GM21619 (cell line): ENCODE data around the gene NIPAL4.
A peak's percentile ranks its signal among the peaks of the same experiment; 100 is the strongest.

Experiments
- ATAC-seq: cut with Tn5 transposase; IDR thresholded peaks from one replicate; pipeline ENCODE4 v1.9.1; 2021; ENCODE audit not compliant: unreplicated experiment

Gene NIPAL4

DNA sequence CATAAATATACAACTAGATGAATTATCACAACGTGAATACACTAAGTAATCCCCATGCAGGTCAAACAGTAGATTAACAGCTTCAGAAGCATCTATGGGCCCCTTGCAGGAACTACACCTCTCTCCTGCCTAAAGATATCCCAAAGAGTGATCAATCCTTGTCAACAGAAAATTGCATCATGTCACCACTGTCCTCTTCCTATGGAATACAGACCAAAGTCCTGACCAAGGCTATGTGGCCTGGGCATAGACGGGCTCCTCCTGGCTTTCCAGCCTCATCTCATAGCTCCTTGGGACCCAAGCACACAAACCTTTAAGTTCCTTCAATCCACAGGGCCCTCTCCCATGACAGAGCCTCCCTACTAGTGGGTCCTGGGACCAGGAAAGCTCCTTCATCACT, 25.3 kb downstream of the NIPAL4 start:
- no peak for ATAC-seq

DNA sequence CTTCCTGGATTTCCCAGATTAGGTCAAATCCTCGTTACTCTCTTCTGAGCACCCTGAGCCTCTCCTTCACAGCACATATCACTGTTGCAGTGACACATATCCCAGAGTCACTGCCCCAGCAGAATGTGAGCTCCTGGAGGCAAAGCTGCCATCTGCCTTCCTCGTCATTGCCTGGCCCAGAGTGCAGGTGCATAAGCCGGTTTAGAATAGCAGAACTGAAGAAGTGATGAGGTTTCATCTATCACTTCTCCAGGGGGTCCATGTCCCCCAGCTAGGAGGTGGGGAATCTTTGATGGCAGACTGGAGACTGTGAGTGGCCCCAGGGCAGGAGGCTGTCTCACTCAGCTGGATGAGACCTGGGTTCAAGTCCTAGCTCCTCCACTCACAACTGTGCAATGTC, 25.8 kb downstream of the NIPAL4 start:
- ATAC-seq = no peak

DNA sequence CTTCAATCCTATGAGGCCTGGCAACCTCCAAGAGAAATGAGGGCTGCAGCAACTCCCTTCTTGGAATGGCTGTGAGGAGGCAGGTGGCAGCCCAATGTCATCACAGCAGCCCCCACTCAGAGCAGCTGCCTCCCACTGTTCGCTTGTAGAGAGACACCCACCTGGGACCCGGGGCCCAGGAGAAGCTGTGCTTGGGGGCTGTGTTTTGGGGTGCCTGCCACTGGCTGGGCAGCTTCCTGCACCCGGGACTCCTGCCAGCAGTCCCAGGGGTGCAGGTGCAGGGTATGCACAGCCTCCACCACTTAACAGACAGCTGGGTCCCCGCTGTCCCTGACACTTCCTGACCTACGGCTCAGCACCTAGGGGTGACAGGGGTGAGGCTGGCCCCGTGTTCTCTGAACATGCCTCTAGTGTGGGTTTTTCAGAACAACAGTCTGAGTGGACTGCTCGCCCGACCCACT, 26.2 kb downstream of the NIPAL4 start:
- no peak for ATAC-seq

DNA sequence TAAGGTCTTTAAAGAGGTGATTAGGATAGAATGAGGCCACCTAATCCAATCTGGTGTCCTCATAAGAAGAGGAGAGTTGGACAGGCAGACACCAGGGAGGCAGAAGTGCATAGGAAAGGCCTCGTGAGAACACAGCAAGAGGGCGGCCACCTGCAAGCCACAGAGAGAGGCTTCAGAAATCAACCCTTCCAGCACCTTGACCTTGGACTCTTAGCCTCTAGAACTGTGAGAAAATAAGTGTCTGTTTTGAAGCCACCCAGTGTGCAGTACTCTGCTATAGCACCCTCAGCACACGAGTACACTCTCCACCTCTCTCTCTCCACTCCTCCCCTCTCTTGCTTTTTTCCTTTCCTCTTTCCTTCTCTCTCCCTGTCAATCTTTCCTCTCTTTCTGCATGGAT, 26.8 kb downstream of the NIPAL4 start:
- ATAC-seq = no peak

DNA sequence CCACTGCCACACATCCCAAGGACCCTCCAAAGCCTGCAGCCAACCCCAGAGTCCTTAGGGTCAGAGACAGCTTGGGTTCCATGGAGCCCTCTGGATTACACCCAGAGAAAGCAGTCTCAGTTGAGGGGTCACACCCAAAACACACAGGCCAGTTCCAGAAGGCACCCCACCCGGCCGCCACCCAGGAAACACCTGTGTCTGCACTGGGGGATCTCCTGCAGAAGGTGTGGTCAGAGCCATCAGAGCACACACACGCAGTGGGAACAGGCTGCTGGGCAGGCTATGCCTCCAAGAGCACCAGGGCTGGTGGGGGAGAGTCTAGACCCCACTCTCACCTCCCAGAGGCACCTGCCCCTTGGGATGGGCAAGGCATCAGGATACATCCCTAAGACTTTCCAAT, 27.3 kb downstream of the NIPAL4 start:
- ATAC-seq = no peak

DNA sequence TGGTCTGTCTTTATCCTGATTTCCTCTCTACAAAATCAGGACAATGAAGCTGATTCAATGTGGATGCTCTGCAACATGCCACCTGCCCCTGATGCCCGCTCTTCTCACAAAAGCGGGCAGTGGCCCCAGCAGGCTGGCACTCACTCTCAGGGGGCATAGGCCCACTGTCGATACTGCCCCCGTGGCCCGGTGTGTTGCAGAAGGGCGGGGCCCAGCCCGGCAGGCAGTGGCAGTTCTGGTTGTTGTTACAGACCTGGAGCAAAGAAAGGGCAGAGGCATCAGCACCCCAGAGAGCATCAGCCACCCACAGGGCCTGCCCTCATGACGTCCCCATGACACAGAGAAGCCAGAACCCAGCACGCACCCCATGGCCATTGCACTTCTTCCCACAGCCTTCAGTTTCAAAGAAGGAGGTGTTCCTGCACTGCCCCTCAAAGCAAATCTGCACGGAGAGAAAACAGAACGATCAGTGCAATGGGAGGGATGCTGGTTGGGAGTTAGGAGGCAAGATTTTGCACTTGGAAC, 31.5 kb downstream of the NIPAL4 start:
- no peak for ATAC-seq

DNA sequence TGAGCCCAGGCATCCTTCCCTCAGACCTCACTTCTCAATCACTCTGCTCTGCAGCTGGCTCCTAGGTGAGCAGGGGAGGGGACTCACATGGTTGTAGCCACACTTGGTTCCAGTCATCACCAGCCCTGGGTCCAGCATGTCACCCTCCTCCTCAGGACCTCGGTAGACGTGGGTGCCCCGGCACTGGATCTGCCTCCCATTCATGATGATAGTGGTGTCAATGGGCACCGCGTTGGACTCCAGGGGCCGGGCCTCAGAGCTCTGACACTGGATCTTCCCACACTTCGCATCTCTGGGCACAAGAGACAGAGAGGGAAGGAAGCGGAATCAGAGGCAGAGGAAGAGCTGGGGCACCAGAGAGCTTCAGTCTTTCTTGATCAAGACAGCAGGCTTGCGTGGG, 32.9 kb downstream of the NIPAL4 start:
- no peak for ATAC-seq

DNA sequence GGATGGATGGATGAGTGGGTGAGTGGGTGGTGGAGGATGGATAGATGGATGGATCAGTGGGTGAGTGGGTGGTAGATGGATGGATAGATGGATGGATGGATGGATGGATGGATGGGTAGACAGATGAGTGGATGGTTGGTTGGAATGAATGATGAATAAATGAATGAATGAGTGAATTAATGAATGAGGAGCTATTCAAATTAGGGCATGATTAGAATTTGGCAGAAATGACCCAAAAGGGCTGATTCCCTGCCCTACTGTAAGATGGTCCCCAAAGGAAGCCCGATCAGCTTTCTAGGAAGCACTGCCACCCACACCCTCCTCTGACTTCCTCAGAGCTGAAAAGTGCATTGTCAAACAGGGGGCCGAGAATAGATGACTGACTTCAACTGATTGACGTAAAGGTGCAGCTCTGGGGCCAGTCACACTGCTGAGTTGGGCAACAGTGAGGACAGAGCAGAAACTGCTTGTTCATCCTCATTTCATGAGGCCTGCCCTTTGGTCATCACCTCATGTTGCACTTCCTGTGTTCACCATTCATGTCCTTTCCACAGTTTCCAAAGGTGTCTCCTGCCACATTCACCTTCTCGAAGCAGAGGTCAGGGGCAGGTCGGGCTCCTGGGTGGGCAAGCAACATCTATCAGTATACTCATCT, 34.3 kb downstream of the NIPAL4 start:
- ATAC-seq = no peak

DNA sequence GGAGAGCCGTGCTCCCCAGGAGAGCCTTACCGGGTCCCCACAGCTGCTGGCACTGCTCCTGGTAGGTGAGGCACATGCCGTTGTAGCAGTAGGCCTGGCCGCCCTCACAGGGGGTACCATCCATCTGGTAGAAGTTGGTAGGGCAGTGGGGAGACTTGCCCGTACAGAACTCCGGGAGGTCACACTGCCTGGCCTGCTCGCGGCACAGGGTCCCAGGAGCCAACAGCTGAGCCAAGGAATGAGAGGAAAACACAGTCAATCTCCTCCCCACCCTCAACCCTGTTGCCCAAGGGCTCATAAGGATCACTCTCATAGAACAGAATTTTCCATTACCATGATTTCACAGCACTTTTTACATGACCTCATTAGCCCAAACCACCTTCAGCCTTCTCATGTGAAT, 36.9 kb downstream of the NIPAL4 start:
- ATAC-seq = no peak

DNA sequence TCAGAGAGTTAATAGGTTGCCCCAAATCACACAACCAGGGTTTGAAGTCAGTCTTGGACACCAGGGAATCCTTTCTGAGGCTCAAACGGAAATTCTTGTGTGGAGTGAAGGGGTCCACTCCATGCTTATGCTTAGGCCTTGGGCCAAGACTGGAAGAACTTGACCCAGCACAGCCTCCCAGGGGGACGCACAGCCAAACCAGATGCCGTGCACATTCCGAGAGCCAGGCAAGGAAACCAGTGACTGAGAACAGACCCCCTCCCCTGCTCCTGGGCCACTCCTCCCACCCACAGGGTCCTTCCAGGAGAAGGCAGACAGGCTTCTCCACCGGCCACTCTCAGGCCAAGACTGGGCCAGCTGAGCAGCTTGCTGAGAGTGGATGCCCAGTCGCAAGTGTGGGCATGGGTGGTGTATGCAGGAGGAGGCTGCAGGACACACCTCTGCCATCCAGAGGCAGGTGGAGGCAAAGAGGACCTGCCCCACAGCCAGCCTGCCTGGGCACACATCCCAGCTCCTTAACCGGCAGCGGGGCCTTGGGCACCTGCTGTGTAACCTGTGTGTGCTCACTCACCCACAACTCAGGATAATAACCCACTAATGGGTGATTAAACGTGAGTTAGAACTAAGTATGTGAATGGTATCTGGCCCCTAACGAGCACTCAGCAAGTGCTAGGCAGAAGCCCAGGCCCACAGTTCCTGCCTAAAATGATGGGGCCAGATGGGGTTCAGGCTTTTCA, 38.0 kb downstream of the NIPAL4 start:
- ATAC-seq = no peak

DNA sequence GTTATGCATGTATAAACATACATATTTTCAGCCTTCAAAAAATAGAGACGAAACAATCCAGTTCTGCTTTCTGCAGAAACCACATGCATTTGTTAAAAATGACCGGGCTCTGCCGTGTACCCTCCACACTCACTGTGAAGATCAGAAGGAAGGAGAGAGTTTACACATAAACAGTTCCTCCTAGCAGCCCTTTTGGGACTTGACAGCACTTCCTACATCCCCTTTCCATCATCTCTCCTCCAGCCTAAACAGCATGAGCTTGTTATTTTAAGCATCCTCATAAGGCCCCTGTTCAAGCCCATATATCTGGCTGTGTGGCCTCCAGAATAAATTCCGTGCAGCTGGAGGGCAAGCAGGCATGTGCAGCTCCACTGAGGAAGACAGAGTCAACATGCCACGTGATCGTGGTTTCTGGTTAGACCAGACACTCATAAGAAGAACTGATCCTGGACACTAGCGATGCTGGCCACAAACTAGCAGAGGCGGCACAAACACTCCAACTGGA, 42.2 kb downstream of the NIPAL4 start:
- ATAC-seq = peak; percentile 88

DNA sequence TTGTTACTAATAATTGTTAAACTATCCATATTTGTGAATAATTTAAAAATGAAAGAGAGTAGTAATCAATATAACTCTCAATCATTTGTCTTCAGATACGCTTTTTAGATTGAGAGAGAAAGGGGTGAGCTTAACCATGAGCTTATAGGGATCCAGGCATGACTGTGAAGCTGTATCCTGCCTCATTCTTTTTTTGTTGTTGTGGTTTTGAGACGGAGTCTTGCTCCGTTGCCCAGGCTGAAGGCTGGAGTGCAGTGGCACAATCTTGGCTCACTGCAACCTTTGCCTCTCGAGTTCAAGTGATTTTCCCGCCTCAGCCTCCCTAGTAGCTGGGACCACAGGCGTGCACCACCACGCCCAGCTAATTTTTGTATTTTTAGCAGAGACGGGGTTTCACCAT, 44.0 kb downstream of the NIPAL4 start:
- no peak for ATAC-seq

DNA sequence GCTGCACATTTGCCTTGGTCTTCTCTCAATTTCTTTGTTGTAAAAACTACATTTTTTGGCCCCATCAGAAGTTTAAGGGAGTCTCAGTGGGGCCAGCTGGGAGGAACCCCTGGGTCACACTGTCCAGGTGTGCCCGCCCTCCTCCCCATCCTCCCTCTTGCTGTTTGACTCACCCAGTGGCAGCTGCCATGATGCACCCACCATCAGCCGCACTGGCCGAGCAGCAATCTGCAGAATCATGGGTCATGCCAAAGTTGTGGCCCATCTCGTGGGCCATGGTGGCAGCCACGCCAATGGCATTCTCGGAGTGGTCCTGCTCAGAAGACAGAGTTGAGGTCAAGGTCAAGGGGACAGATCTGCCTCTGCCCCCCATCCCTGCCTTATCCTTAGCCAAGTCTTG, 45.5 kb downstream of the NIPAL4 start:
- no peak for ATAC-seq

DNA sequence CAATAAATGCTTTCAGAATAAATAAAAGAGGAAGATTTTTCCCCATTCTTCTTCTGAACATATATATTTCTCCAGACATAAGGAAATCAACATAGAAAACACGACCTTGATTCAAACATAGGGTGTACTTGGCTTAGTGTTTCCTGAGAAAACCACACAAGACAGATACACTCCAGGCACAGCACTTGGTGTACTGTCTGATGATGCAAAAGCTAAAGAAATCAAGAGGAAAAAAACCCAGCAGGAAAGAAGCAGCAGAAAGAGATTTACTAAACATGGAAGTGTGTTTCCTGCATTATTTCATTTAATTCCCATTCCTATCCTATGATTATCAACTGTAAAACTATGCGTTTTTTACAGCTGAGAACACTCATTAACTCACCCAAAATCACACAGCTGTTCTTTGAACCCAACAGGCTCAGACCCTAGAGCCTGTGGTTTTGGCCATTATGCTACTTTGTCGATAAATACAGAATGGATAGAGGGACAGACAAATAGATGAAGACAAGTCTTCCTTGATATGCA, 46.1 kb downstream of the NIPAL4 start:
- ATAC-seq = no peak

DNA sequence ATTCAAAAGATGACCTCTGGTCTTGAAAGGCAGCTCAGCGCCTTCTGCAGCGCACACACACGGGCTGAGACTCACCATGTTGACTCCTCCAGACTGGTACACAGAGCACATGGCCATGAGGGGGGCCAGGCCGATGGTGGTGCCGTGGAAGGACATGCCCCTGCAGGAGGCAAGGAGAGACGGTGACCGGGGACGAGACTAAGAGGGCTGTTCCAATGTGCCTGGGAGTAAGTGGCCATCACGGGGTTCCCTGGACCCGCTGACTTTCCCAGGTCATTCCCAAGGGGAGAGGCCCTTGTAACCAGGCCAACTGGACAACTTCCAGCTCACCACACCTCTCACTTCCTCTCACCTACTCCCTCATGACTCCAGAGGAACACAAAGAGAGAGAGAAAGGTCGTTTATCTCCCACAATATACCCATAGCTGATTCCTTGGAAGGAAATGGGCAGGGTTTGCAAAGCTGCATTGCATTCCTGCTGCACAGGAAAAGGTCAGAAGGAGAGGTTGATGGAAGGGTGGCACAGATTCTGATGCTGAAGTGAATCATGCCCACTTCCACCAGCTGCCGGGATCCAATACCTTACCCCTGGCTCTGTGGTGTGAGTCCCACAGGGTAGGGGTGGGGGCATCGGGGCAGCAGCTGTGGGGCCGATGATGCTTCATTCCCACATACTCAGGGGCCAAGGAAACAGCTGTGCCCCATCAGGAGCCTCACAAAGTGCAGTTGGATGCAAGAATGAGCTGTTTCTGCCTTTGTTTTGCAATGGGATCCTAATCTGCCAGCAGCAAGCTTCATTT, 47.2 kb downstream of the NIPAL4 start:
- ATAC-seq = no peak

DNA sequence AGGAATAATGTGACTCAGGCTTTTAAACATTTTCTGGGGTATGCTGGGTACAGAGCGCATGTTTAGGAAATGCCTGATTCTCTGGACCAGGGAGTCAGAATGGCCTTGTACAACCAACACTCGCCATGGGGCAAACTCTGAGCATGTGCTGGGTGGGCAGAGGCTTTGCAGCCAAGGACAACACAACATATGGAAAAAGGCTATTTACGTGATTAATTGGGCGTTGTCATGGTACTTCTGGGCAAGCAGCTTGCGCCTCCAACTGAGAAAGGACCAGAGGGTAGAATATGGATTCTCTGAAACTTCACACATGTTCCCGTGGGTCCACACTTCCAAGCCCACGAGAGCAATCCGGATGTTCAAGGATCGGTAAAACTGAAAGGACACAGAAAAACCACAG, 49.1 kb downstream of the NIPAL4 start:
- ATAC-seq = no peak

DNA sequence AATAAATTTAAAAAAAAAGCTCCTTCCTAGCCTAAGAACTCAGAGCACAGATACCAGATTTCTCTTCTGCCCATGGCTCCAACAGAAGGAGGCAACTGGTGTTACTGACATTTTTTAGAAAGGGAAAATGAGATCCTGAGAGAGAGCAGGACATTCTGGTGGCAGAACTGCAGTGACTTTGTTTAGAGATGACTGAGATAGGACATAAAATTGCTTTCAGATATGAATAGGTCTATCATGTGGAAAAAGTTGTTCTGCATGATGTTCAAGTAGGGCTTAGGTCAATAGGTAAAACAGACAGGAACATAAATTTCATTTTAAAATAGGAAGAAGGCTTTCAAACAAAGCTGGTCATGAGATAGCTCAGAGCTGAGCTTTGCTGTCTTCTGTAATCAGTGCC, 49.6 kb downstream of the NIPAL4 start:
- ATAC-seq = peak; percentile 65

DNA sequence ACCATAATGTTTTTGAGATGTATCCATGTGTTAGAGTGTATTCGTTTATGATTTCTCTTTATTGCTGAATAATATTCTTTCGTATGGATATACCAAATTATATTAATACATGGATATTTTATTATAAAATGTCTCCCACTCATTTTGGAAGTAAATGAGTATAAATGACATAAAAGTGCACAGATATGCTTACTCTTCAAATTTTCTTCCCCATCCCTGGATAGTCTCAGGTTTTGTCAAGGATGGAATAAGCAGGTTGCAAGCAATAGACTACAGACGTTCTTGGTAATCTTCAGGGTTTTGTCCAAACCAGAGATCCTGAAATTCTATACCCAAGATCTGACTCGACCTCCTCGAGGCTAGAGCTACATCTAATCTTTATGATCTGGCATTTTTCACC, 50.7 kb downstream of the NIPAL4 start:
- no peak for ATAC-seq

DNA sequence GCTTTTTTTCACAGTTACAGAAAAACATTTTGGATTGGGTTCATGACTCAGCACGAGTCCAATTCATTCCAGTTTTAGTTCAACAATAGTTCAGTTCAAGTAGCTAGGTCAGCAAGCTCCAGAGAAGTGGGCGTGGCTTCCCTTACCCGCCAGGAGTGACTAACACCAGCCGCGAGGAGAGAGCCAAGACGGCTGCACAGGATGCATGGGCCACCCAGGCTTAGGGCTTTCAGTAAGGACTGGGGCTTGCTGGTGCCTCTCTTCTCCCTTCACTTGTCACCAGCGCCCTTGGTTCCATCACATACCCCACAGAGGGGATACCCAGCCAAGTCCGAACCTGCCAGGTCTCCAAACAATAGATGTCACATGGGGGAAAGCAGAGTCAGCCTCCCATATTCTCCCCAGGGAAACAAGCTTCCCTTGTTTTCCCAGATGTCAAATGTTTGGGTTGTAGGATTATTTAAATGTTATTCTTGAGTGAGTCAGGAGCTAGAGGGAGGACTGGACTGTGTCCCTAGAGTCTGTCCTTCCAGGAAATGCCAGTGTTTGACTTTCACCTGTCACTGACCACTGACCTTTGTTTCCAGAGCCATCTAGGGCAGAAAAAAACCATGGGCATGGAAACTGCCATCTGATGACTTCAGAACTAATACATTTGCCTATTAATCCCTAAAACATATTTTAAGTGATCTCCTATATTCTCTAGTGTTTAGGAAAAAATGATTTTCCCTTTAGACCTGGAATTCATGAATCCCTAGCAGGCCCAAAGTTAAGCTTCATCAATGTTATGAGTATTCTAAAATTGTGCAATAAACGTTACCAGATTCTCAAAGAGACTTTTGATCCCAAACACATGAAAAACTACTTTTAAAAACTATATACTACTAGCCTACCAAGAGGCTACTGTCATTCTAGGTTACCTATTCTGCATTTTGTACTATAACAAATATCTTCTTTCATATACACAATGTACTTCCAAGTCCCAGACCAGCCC, 51.9 kb downstream of the NIPAL4 start:
- no peak for ATAC-seq

DNA sequence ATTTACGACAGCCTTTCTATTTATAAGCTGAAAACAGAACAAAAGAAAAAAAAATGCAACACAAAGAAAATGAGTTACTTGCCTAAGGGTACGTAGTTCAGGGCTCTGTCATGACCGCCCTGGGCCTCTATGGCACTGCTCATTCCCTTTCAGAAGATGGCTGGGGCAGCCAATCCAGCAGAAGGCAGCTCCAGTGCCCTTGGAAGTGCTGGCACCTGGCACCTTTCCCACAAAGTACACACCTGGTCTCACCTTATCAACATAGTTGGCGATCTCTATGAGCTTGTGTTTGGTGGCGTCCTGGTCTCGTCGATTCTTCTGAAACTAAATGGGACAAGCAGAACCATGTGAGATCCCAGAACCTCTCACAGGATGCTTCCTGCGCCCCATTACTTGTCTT, 53.2 kb downstream of the NIPAL4 start:
- ATAC-seq = no peak
